HCT116 (cell line): ENCODE measurements around the gene TFAP2B. TPM values are rescaled to one million over a fixed set of nuclear protein-coding genes. Genes with fewer than 3 reads are reported as not detected.

ENCODE experiments used
- ATAC-seq: fragments of 200-7000 bp; cut with Tn5 transposase; 2 replicates; pipeline ENCODE4 v1.9.1; 2020; ENCODE audit warnings: mild to moderate bottlenecking, moderate library complexity
- BruUV-seq: library from RNA; stranded (reverse); fragments of 400-500 nt; replicated peaks from 2 replicates; lab custom pipeline; 2021; lab: Mats Ljungman, UMichigan
- CTCF ChIA-PET: fragments of 300-600 bp; sonication (Branson Sonifier 250); formaldehyde crosslinking; loops from one replicate; lab custom pipeline; 2021; ENCODE audit warnings: antibody characterized with exemption; lab: Charles Lee
- POLR2A ChIA-PET: fragments of 300-600, 350-600 bp; sonication (Branson Sonifier 250); formaldehyde crosslinking; loops from one replicate; lab custom pipeline; 2021; ENCODE audit warnings: antibody characterized with exemption; lab: Charles Lee
- RAD21 ChIA-PET, 2 experiments: fragments of 300-600 bp; sonication (Branson Sonifier 250); formaldehyde crosslinking; loops; one replicate each; lab custom pipeline; 2023; ENCODE audit warnings: low total read pairs in 2 of 2; ENCODE audit not compliant: uncharacterized antibody in 2 of 2, unreplicated experiment in 2 of 2, low non-redundant PET in 1 of 2; lab: Charles Lee
- DNase-seq: peaks from one replicate; pipeline ENCODE4 v3.0.0-alpha.2; 2010; ENCODE audit warnings: low read depth, low spot score
- H2AFZ ChIP-seq: fragments of 200-600 bp; shearing (Covaris generic), sonication (generic); 2 replicates; pipeline ENCODE4 v1.6.1; 2017; ENCODE audit warnings: low read depth, mixed run types, mixed read lengths, antibody characterized with exemption, low read length; ENCODE audit not compliant: poor library complexity, severe bottlenecking
- H3K27ac ChIP-seq: 2 replicates; pipeline ENCODE4 v1.5.1; 2012; ENCODE audit warnings: low read depth, low read length
- H3K27me3 ChIP-seq: fragments of 200-600 bp; sonication (generic); 2 replicates; pipeline ENCODE4 v1.6.1; 2016; ENCODE audit warnings: mixed run types, low read length, mixed read lengths; ENCODE audit not compliant: insufficient read depth
- H3K36me3 ChIP-seq, 2 experiments: fragments of 200-500 bp in 1 of 2; fragments of 200-600 bp in 1 of 2; sonication (Bioruptor generic) in 1 of 2; sonication (generic) in 1 of 2; 2 replicates each; pipeline versions ENCODE4 v1.5.1 to v1.6.1; 2014 to 2016; ENCODE audit warnings: low read length in 2 of 2, inconsistent platforms in 1 of 2, mixed read lengths in 1 of 2, mixed run types in 1 of 2; ENCODE audit not compliant: insufficient read depth in 2 of 2, control insufficient read depth in 1 of 2
- H3K4me1 ChIP-seq, 2 experiments: fragments of 200-600 bp in 1 of 2; sonication (generic) in 1 of 2; 2 replicates each; pipeline versions ENCODE4 v1.5.1 to v1.6.1; 2012 to 2017; ENCODE audit warnings: low read length in 2 of 2, inconsistent platforms in 1 of 2, mild to moderate bottlenecking in 1 of 2, mixed read lengths in 1 of 2, mixed run types in 1 of 2, moderate library complexity in 1 of 2; ENCODE audit not compliant: insufficient read depth in 2 of 2, control insufficient read depth in 1 of 2
- H3K4me2 ChIP-seq: fragments of 200-600 bp; sonication (generic); 2 replicates; pipeline ENCODE4 v1.6.1; 2017; ENCODE audit warnings: mixed run types, low read length, mixed read lengths
- H3K4me3 ChIP-seq, 2 experiments: fragments of 200-600 bp in 1 of 2; sonication (generic) in 1 of 2; replicated peaks in 1 of 2; 2 replicates each; pipeline ENCODE4 v1.5.1; 2011 to 2016; ENCODE audit warnings: low read length in 2 of 2, control low read depth in 1 of 2, low read depth in 1 of 2, mild to moderate bottlenecking in 1 of 2, mixed read lengths in 1 of 2, mixed run types in 1 of 2
- H3K79me2 ChIP-seq: fragments of 200-600 bp; sonication (generic); 2 replicates; pipeline ENCODE4 v1.6.1; 2017; ENCODE audit warnings: mild to moderate bottlenecking, mixed run types, low read length, moderate library complexity, mixed read lengths; ENCODE audit not compliant: insufficient read depth
- H3K9ac ChIP-seq: fragments of 200-600 bp; sonication (generic); 2 replicates; pipeline ENCODE4 v1.6.1; 2016; ENCODE audit warnings: low read length, mixed read lengths
- H3K9me2 ChIP-seq: fragments of 200-600 bp; sonication (generic), shearing (Covaris generic); 2 replicates; pipeline ENCODE4 v1.6.1; 2017; ENCODE audit warnings: mixed run types, mild to moderate bottlenecking, moderate library complexity; ENCODE audit not compliant: insufficient read depth
- H3K9me3 ChIP-seq, 2 experiments: fragments of 200-500 bp in 1 of 2; fragments of 200-600 bp in 1 of 2; sonication (Bioruptor generic) in 1 of 2; sonication (generic) in 1 of 2; 2 replicates each; pipeline ENCODE4 v1.6.1; 2014 to 2017; ENCODE audit warnings: low read length in 2 of 2, mixed read lengths in 2 of 2, inconsistent platforms in 1 of 2, low read depth in 1 of 2, mild to moderate bottlenecking in 1 of 2, mixed run types in 1 of 2, moderate library complexity in 1 of 2; ENCODE audit not compliant: control insufficient read depth in 1 of 2, insufficient read depth in 1 of 2
- H4K20me1 ChIP-seq: fragments of 200-600 bp; sonication (generic), shearing (Covaris generic); 2 replicates; pipeline ENCODE4 v1.6.1; 2017; ENCODE audit warnings: mixed run types, mild to moderate bottlenecking, moderate library complexity; ENCODE audit not compliant: insufficient read depth
- ATF3 ChIP-seq: IDR thresholded peaks from 2 replicates; pipeline ENCODE4 v1.6.1; 2012
- CEBPB ChIP-seq: IDR thresholded peaks from 2 replicates; pipeline ENCODE4 v1.6.1; 2012; ENCODE audit warnings: low read depth
- CTCF ChIP-seq, 3 experiments: fragments of 200-600 bp in 1 of 3; sonication (generic) in 1 of 3; IDR thresholded peaks in 2 of 3; conservative IDR thresholded peaks in 1 of 3; 2 replicates each; pipeline ENCODE4 v1.5.1; 2012 to 2017; ENCODE audit warnings: low read depth in 2 of 3, low read length in 2 of 3, antibody characterized with exemption in 1 of 3, borderline replicate concordance in 1 of 3, control low read depth in 1 of 3, mild to moderate bottlenecking in 1 of 3, mixed read lengths in 1 of 3, mixed run types in 1 of 3, moderate library complexity in 1 of 3; ENCODE audit not compliant: insufficient read depth in 1 of 3
- EGR1 ChIP-seq: IDR thresholded peaks from 2 replicates; pipeline ENCODE4 v1.6.1; 2012; ENCODE audit warnings: low read depth
- ELF1 ChIP-seq: IDR thresholded peaks from 2 replicates; pipeline ENCODE4 v1.6.1; 2012; ENCODE audit warnings: low read depth, borderline replicate concordance
- EZH2phosphoT487 ChIP-seq: fragments of 200-600 bp; IDR thresholded peaks from 2 replicates; pipeline ENCODE4 v1.6.1; 2018; ENCODE audit warnings: antibody characterized with exemption, borderline replicate concordance
- FOSL1 ChIP-seq: IDR thresholded peaks from 2 replicates; pipeline ENCODE4 v1.6.1; 2012; ENCODE audit warnings: low read depth
- POLR2A ChIP-seq: IDR thresholded peaks from 2 replicates; pipeline ENCODE4 v1.7.0; 2011; ENCODE audit warnings: borderline replicate concordance; ENCODE audit not compliant: insufficient read depth, insufficient read length; ENCODE audit errors: extremely low read depth
- RAD21 ChIP-seq: IDR thresholded peaks from 2 replicates; pipeline ENCODE4 v1.6.1; 2012; ENCODE audit warnings: low read depth, mild to moderate bottlenecking
- SIN3A ChIP-seq: IDR thresholded peaks from 2 replicates; pipeline ENCODE4 v1.6.1; 2012; ENCODE audit warnings: low read depth
- ZBTB33 ChIP-seq: IDR thresholded peaks from 2 replicates; pipeline ENCODE4 v1.6.1; 2011; ENCODE audit warnings: mild to moderate bottlenecking, low read length, moderate library complexity; ENCODE audit not compliant: insufficient replicate concordance; ENCODE audit errors: extremely low read depth
- ZNF274 ChIP-seq: fragments of 200-500 bp; sonication (Bioruptor generic); IDR thresholded peaks from 2 replicates; pipeline ENCODE4 v1.6.1; 2014; ENCODE audit warnings: mild to moderate bottlenecking, low read depth, low read length, inconsistent platforms
- intact Hi-C: fragments of 100-400 bp; cut with micrococcal nuclease; formaldehyde crosslinking; loops from 2 replicates; pipeline ENCODE4 v1.10.0; 2022
- total RNA-seq: library from RNA; stranded (reverse); gene quantifications from one replicate; pipeline ENCODE4 v1.2.1, GENCODE V29; 2021; ENCODE audit not compliant: unreplicated experiment

The TFAP2B gene
- total RNA-seq, 1 experiment from 2014 or later, result not detected

GRCh38 chr6:50791900-50792508, 26.7 kb upstream of the TFAP2B start:
- H3K27me3 ChIP-seq, result no peaks in the 10 kb centered on the region
- ATAC-seq, result no peak
- no peaks in the 10 kb centered on the region for H3K9me2 ChIP-seq
- no peak overlapping the region for H3K4me2 ChIP-seq
- H3K4me3 ChIP-seq, result no peak overlapping the region
- H4K20me1 ChIP-seq, result no peaks in the 10 kb centered on the region
- no peak overlapping the region for H2AFZ ChIP-seq
- BruUV-seq, result no TSS peak
- POLR2A ChIA-PET, result no interaction called here
- H3K36me3 ChIP-seq, result no peaks in the 10 kb centered on the region
- CTCF ChIA-PET, result no interaction called here
- H3K9me3 ChIP-seq, result peaks cover 3 to 8% of the 10 kb centered on the region in 2 experiments; a peak in 1 of 4 replicates
- no peak overlapping the region for H3K27ac ChIP-seq
- DNase-seq, result no peak
- no peaks in the 10 kb centered on the region for H3K4me1 ChIP-seq
- no peak for TF ChIP-seq SIN3A
- no peak for TF ChIP-seq ATF3
- no peak for TF ChIP-seq ELF1
- no peak for TF ChIP-seq POLR2A
- TF ChIP-seq FOSL1, result no peak
- no peak for TF ChIP-seq ZBTB33
- peak; percentile 9 to 59 (median 50); a peak in 4 of 6 replicates for TF ChIP-seq CTCF (IDR thresholded peaks at IDR 0.05 in 2 of 3, conservative IDR thresholded peaks at IDR 0.05 in 1 of 3; ENCODE audit: borderline replicate concordance in 1 of 3, insufficient read depth in 1 of 3, low read depth in 2 of 3, low read length in 2 of 3)
- TF ChIP-seq ZNF274, result no peak
- TF ChIP-seq CEBPB, result no peak
- peak; percentile 36 for TF ChIP-seq RAD21
- TF ChIP-seq EZH2phosphoT487, result no peak
- TF ChIP-seq EGR1, result no peak
- intact Hi-C loops, result loop anchor here (2.0 kb wide), 1 partner anchor 663 kb away; no protein-coding TSS in a partner anchor
- RAD21 ChIA-PET, result no interaction called here
- no peaks in the 10 kb centered on the region for H3K79me2 ChIP-seq
- no peak overlapping the region for H3K9ac ChIP-seq
